Liver (tissue), 9 donors: Measurements from ENCODE around the gene USH2A. TPM values are rescaled to one million over a fixed set of nuclear protein-coding genes. Genes with fewer than 3 reads are reported as not detected.

Source experiments
- DNase-seq: peaks from one replicate; pipeline ENCODE4 v3.0.0-alpha.2; 2017; ENCODE audit warnings: low spot score
- H3K27ac ChIP-seq, 2 donors: one replicate each; pipeline ENCODE4 v1.7.0; 2013; ENCODE audit warnings: inconsistent platforms in 2 of 2, low read length in 2 of 2, control low read depth in 1 of 2, low read depth in 1 of 2, mild to moderate bottlenecking in 1 of 2
- H3K27me3 ChIP-seq, 4 donors: one replicate each; pipeline versions ENCODE4 v1.6.1 to v1.7.0; 2013; ENCODE audit warnings: low read length in 3 of 4, inconsistent platforms in 1 of 4, mild to moderate bottlenecking in 1 of 4, moderate library complexity in 1 of 4; ENCODE audit not compliant: control insufficient read depth in 4 of 4, insufficient read depth in 4 of 4
- H3K36me3 ChIP-seq, 4 donors: one replicate each; pipeline versions ENCODE4 v1.6.1 to v1.7.0; 2013; ENCODE audit warnings: low read length in 3 of 4, mild to moderate bottlenecking in 3 of 4, low read depth in 1 of 4, moderate library complexity in 1 of 4; ENCODE audit not compliant: control insufficient read depth in 4 of 4, insufficient read depth in 3 of 4
- H3K4me1 ChIP-seq, 4 donors: one replicate each; pipeline versions ENCODE4 v1.6.1 to v1.7.0; 2013; ENCODE audit warnings: low read length in 3 of 4, mild to moderate bottlenecking in 3 of 4, moderate library complexity in 1 of 4; ENCODE audit not compliant: control insufficient read depth in 4 of 4, insufficient read depth in 4 of 4
- H3K4me3 ChIP-seq, 3 donors: one replicate each; pipeline versions ENCODE4 v1.6.1 to v1.7.0; 2013; ENCODE audit warnings: low read length in 3 of 3, control low read depth in 1 of 3, low read depth in 1 of 3, mild to moderate bottlenecking in 1 of 3
- H3K9ac ChIP-seq, 2 donors: one replicate each; pipeline ENCODE4 v1.7.0; 2013; ENCODE audit warnings: low read length in 2 of 2, mild to moderate bottlenecking in 2 of 2, moderate library complexity in 2 of 2, control low read depth in 1 of 2, low read depth in 1 of 2
- H3K9me3 ChIP-seq, 4 donors: one replicate each; pipeline versions ENCODE4 v1.6.1 to v1.7.0; 2013; ENCODE audit warnings: low read length in 3 of 4; ENCODE audit not compliant: control insufficient read depth in 4 of 4
- EGR1 ChIP-seq, 2 donors: IDR thresholded peaks; 2 replicates each; pipeline ENCODE4 v1.6.1; 2016 to 2018; ENCODE audit warnings: antibody characterized with exemption in 2 of 2, low read depth in 2 of 2
- FOXA1 ChIP-seq: IDR thresholded peaks from 2 replicates; pipeline ENCODE4 v1.6.1; 2016; ENCODE audit warnings: antibody characterized with exemption
- FOXA2 ChIP-seq: IDR thresholded peaks from 2 replicates; pipeline ENCODE4 v1.6.1; 2016; ENCODE audit warnings: antibody characterized with exemption
- GABPA ChIP-seq, 2 donors: IDR thresholded peaks in 1 of 2; conservative IDR thresholded peaks in 1 of 2; 2 replicates each; pipeline ENCODE4 v1.6.1; 2016; ENCODE audit warnings: antibody characterized with exemption in 2 of 2, mild to moderate bottlenecking in 1 of 2, moderate library complexity in 1 of 2
- HNF4A ChIP-seq, 2 donors: conservative IDR thresholded peaks; 2 replicates each; pipeline ENCODE4 v1.6.1; 2016; ENCODE audit warnings: antibody characterized with exemption in 2 of 2, mild to moderate bottlenecking in 2 of 2
- HNF4G ChIP-seq: IDR thresholded peaks from 2 replicates; pipeline ENCODE4 v1.6.1; 2016; ENCODE audit warnings: antibody characterized with exemption
- JUND ChIP-seq, 2 donors: IDR thresholded peaks; 2 replicates each; pipeline ENCODE4 v1.6.1; 2016; ENCODE audit warnings: antibody characterized with exemption in 2 of 2
- NR2F2 ChIP-seq: IDR thresholded peaks from 2 replicates; pipeline ENCODE4 v1.6.1; 2016; ENCODE audit warnings: antibody characterized with exemption
- RAD21 ChIP-seq, 2 donors: IDR thresholded peaks; 2 replicates each; pipeline ENCODE4 v1.6.1; 2016; ENCODE audit warnings: antibody characterized with exemption in 2 of 2, mild to moderate bottlenecking in 2 of 2
- RXRA ChIP-seq, 2 donors: IDR thresholded peaks; 2 replicates each; pipeline ENCODE4 v1.6.1; 2017 to 2018; ENCODE audit warnings: antibody characterized with exemption in 2 of 2, mild to moderate bottlenecking in 1 of 2
- SP1 ChIP-seq: IDR thresholded peaks from 2 replicates; pipeline ENCODE4 v1.6.1; 2018; ENCODE audit warnings: antibody characterized with exemption, mild to moderate bottlenecking
- TAF1 ChIP-seq: conservative IDR thresholded peaks from 2 replicates; pipeline ENCODE4 v1.6.1; 2016; ENCODE audit warnings: antibody characterized with exemption, mild to moderate bottlenecking
- YY1 ChIP-seq: IDR thresholded peaks from 2 replicates; pipeline ENCODE4 v1.6.1; 2016; ENCODE audit warnings: antibody characterized with exemption, mild to moderate bottlenecking
- WGBS: extraction: QIAGEN DNeasy Blood & Tissue Kit; methylation state at CpG from one replicate; pipeline ENCODE4 v1.1.7; 2013; 5-methylcytosine and 5-hydroxymethylcytosine counted together
- polyA plus RNA-seq, 2 donors: library from polyadenylated mRNA; stranded (reverse) in 1 of 2; unstranded in 1 of 2; fragments of 200-250 nt in 1 of 2; fragments of >200 nt in 1 of 2; fragmentation: Nextera tagmentation in 1 of 2; extraction: Ambion mirVana in 1 of 2; gene quantifications; one replicate each; pipeline versions ENCODE4 v1.2.1 to v1.2.3, GENCODE V29; 2013 to 2015
- total RNA-seq, 2 donors: library from RNA; depleted of rRNA; stranded (reverse); fragments of >200 nt; gene quantifications; one replicate each; pipeline ENCODE4 v1.2.3, GENCODE V29; 2014
- TF ChIP-seq, protein P1 (sequence below): IDR thresholded peaks from 2 replicates; pipeline ENCODE4 v1.6.1; 2016; ENCODE audit warnings: antibody characterized with exemption
- TF ChIP-seq, protein P2 (sequence below): IDR thresholded peaks from 2 replicates; pipeline ENCODE4 v1.6.1; 2016; ENCODE audit warnings: antibody characterized with exemption
- TF ChIP-seq, protein P3 (sequence below): fragments of 150-350 bp; IDR thresholded peaks from 2 replicates; pipeline ENCODE4 v1.5.1; 2017; ENCODE audit warnings: improper control_type of control experiment, low read depth, low read length; ENCODE audit not compliant: missing input control
- TF ChIP-seq, protein P4 (sequence below): IDR thresholded peaks from 2 replicates; pipeline ENCODE4 v1.6.1; 2016; ENCODE audit warnings: antibody characterized with exemption, mild to moderate bottlenecking
- TF ChIP-seq, protein P5 (sequence below): IDR thresholded peaks from 2 replicates; pipeline ENCODE4 v1.6.1; 2016; ENCODE audit warnings: antibody characterized with exemption
- donor health status: healthy.
- donor health status: healthy.
- donor health status: healthy.
- donor health status: healthy.
- donor health status: healthy.

USH2A gene
- total and polyA plus RNA-seq, 4 donors, result 0.14 to 1.0 (median 0.31) TPM

DNA sequence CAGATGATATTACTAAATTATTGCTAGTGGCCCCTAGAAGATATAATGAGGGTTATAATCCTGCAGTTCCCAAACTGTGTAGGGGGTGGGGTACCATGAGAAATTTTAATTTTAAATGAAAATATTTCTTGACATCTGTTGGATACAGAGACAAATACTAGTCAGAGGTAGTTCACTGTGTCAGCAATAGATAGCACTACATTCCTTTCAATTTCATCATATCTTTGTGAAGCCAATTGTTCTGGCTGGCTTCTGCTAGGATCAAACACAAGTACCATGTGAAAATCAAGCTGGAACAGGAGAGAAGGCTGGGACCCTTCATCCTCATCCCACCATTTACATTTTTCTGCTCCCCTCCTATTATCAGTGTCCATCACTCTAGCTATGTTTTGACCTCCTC is 208.1 kb downstream of the USH2A start:
- Histone ChIP-seq H3K36me3 (no peaks in the 10 kb centered on the region), H3K9ac (no peak overlapping the region), H3K27me3 (no peaks in the 10 kb centered on the region), H3K9me3 (no peaks in the 10 kb centered on the region), H3K4me3 (no peak overlapping the region), H3K4me1 (no peaks in the 10 kb centered on the region), H3K27ac (no peak overlapping the region)
- TF ChIP-seq GABPA (IDR thresholded peaks at IDR 0.05 in 1 of 2, conservative IDR thresholded peaks at IDR 0.05 in 1 of 2) (no peak), FOXA1 (no peak), NR2F2 (no peak), YY1 (no peak), HNF4A (conservative IDR thresholded peaks at IDR 0.05) (no peak), TAF1 (no peak), SP1 (no peak), FOXA2 (no peak), RXRA (IDR thresholded peaks at IDR 0.05) (no peak), EGR1 (IDR thresholded peaks at IDR 0.05; ENCODE audit: low read depth in 2 of 2) (no peak)
- TF ChIP-seq, protein P1, sequence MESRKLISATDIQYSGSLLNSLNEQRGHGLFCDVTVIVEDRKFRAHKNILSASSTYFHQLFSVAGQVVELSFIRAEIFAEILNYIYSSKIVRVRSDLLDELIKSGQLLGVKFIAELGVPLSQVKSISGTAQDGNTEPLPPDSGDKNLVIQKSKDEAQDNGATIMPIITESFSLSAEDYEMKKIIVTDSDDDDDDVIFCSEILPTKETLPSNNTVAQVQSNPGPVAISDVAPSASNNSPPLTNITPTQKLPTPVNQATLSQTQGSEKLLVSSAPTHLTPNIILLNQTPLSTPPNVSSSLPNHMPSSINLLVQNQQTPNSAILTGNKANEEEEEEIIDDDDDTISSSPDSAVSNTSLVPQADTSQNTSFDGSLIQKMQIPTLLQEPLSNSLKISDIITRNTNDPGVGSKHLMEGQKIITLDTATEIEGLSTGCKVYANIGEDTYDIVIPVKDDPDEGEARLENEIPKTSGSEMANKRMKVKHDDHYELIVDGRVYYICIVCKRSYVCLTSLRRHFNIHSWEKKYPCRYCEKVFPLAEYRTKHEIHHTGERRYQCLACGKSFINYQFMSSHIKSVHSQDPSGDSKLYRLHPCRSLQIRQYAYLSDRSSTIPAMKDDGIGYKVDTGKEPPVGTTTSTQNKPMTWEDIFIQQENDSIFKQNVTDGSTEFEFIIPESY, result no peak
- TF ChIP-seq, protein P2, sequence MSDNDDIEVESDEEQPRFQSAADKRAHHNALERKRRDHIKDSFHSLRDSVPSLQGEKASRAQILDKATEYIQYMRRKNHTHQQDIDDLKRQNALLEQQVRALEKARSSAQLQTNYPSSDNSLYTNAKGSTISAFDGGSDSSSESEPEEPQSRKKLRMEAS, result no peak
- DNase-seq, result no peak

DNA sequence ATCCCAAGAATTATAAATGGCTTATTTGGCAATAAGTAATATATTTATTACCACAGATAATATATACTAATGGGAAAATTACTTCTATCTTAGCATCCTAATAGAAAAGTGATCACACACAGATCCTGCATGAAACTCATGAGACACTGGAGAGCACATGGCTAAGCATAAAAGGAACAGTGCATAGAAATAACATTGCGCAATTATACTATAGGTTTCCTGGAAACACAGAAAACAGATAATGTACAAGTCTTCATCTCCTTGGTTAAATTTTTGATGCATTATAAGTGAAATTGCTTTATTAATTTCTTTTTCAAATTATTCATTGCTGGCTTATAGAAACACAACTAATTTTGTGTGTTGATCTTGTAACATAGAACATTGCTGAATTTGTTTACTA is 210.4 kb downstream of the USH2A start:
- no peak overlapping the region for H3K27ac ChIP-seq
- H3K4me1 ChIP-seq, result no peaks in the 10 kb centered on the region
- WGBS, result 97% methylated on average over 1 of the region's 1 CpG
- H3K4me3 ChIP-seq, result no peak overlapping the region
- no peak overlapping the region for H3K9ac ChIP-seq
- H3K36me3 ChIP-seq, result no peaks in the 10 kb centered on the region
- no peaks in the 10 kb centered on the region for H3K27me3 ChIP-seq
- TF ChIP-seq EGR1 (IDR thresholded peaks at IDR 0.05; ENCODE audit: low read depth in 2 of 2) (no peak), HNF4A (conservative IDR thresholded peaks at IDR 0.05) (no peak), GABPA (IDR thresholded peaks at IDR 0.05 in 1 of 2, conservative IDR thresholded peaks at IDR 0.05 in 1 of 2) (no peak), TAF1 (no peak), JUND (IDR thresholded peaks at IDR 0.05) (no peak), YY1 (no peak), NR2F2 (no peak), RXRA (IDR thresholded peaks at IDR 0.05) (no peak), FOXA1 (no peak), HNF4G (no peak), FOXA2 (no peak), RAD21 (IDR thresholded peaks at IDR 0.05) (no peak)
- TF ChIP-seq, protein P3, sequence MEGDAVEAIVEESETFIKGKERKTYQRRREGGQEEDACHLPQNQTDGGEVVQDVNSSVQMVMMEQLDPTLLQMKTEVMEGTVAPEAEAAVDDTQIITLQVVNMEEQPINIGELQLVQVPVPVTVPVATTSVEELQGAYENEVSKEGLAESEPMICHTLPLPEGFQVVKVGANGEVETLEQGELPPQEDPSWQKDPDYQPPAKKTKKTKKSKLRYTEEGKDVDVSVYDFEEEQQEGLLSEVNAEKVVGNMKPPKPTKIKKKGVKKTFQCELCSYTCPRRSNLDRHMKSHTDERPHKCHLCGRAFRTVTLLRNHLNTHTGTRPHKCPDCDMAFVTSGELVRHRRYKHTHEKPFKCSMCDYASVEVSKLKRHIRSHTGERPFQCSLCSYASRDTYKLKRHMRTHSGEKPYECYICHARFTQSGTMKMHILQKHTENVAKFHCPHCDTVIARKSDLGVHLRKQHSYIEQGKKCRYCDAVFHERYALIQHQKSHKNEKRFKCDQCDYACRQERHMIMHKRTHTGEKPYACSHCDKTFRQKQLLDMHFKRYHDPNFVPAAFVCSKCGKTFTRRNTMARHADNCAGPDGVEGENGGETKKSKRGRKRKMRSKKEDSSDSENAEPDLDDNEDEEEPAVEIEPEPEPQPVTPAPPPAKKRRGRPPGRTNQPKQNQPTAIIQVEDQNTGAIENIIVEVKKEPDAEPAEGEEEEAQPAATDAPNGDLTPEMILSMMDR, result no peak
- TF ChIP-seq, protein P4, sequence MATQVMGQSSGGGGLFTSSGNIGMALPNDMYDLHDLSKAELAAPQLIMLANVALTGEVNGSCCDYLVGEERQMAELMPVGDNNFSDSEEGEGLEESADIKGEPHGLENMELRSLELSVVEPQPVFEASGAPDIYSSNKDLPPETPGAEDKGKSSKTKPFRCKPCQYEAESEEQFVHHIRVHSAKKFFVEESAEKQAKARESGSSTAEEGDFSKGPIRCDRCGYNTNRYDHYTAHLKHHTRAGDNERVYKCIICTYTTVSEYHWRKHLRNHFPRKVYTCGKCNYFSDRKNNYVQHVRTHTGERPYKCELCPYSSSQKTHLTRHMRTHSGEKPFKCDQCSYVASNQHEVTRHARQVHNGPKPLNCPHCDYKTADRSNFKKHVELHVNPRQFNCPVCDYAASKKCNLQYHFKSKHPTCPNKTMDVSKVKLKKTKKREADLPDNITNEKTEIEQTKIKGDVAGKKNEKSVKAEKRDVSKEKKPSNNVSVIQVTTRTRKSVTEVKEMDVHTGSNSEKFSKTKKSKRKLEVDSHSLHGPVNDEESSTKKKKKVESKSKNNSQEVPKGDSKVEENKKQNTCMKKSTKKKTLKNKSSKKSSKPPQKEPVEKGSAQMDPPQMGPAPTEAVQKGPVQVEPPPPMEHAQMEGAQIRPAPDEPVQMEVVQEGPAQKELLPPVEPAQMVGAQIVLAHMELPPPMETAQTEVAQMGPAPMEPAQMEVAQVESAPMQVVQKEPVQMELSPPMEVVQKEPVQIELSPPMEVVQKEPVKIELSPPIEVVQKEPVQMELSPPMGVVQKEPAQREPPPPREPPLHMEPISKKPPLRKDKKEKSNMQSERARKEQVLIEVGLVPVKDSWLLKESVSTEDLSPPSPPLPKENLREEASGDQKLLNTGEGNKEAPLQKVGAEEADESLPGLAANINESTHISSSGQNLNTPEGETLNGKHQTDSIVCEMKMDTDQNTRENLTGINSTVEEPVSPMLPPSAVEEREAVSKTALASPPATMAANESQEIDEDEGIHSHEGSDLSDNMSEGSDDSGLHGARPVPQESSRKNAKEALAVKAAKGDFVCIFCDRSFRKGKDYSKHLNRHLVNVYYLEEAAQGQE, result no peak
- TF ChIP-seq, protein P1, result no peak
- TF ChIP-seq, protein P2, result no peak
- TF ChIP-seq, protein P5, sequence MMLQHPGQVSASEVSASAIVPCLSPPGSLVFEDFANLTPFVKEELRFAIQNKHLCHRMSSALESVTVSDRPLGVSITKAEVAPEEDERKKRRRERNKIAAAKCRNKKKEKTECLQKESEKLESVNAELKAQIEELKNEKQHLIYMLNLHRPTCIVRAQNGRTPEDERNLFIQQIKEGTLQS, result no peak
- H3K9me3 ChIP-seq, result no peaks in the 10 kb centered on the region
- DNase-seq, result no peak
